GM19328 (cell line): Measurements from ENCODE around the gene GOLGA6C.
"Not testable (repeated sequence)": the region's sequence is repeated elsewhere in the genome, so short reads cannot be mapped to it uniquely, and the experiment has no call there.

Experiments
- ATAC-seq: cut with Tn5 transposase; IDR thresholded peaks from one replicate; pipeline ENCODE4 v1.9.1; 2021; ENCODE audit warnings: mild to moderate bottlenecking, moderate library complexity; ENCODE audit not compliant: unreplicated experiment

The GOLGA6C gene

GRCh38 chr15:75312548-75312947, 54.4 kb downstream of the GOLGA6C start:
- ATAC-seq, result not testable (repeated sequence)

GRCh38 chr15:75313116-75313845, 55.1 kb downstream of the GOLGA6C start:
- no peak for ATAC-seq

DNA sequence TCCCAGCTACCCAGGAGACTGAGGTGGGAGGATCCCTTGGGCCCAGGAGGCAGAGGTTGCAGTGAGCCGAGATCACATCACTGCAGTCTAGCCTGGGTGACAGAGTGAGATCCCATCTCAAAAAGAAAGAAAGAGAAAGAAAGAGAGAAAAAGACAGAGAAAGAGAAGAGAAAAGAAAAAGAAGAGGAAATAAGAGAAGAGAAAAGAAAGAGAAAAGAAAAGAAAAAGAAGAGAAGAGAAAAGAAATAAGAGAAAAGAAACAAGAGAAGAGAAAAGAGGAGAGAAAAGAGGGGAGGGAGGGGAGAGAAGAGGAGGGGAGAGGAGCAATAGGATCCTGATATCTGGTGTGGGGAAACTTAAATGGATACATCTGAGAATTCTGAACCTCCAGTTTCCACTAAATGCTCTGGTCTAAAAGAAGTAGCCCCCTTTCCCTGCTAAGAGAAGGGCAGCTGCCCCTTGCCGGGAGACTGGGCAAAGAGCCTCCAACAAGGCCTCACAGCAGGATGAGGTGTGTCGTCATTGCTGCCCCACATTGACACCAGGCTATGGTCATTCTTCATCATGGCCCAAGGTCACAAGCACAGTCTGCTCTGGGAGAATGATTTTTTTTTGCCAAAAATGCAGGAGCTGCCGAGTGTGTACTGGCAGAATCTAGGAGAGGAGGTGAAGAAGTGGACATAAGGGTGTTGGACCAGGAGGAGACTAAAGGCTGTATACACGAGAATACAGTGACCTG, 56.6 kb downstream of the GOLGA6C start:
- ATAC-seq, result no peak

- ATAC-seq, result not testable (repeated sequence)
Observed at GRCh38 chr15:75319231-75319897, 61.2 kb downstream of the GOLGA6C start.
